Thyroid gland (tissue), 4 donors: ENCODE results near the gene MTAP. TPM values are rescaled to one million over a fixed set of nuclear protein-coding genes. Genes with fewer than 3 reads are reported as not detected.

ENCODE experiments used
- DNase-seq, 2 donors: peaks; one replicate each; pipeline ENCODE4 v3.0.0-alpha.2; 2019
- H3K27ac ChIP-seq, 3 donors: fragments of 200-600 bp; sonication (generic); 1 replicate in 2 of 3; 2 replicates in 1 of 3; pipeline ENCODE4 v1.5.1; 2016 to 2019; ENCODE audit warnings: mild to moderate bottlenecking in 1 of 3, moderate library complexity in 1 of 3
- H3K27me3 ChIP-seq: fragments of 200-600 bp; sonication (generic); one replicate; pipeline ENCODE4 v1.5.1; 2019
- H3K36me3 ChIP-seq, 2 donors: fragments of 200-600 bp; sonication (generic); one replicate each; pipeline ENCODE4 v1.5.1; 2016 to 2019
- H3K4me1 ChIP-seq, 2 donors: fragments of 200-600 bp; sonication (generic); one replicate each; pipeline ENCODE4 v1.5.1; 2017 to 2019
- H3K4me3 ChIP-seq, 3 donors: fragments of 200-600 bp; sonication (generic); replicated peaks in 1 of 3; 1 replicate in 2 of 3; 2 replicates in 1 of 3; pipeline ENCODE4 v1.5.1; 2016; ENCODE audit warnings: mild to moderate bottlenecking in 1 of 3
- H3K9me3 ChIP-seq: fragments of 200-600 bp; sonication (generic); one replicate; pipeline ENCODE4 v1.5.1; 2017
- POLR2A ChIP-seq, 2 donors: fragments of 450-650 bp; IDR thresholded peaks; one replicate each; pipeline ENCODE4 v1.6.1; 2017; ENCODE audit warnings: antibody characterized with exemption in 2 of 2, mild to moderate bottlenecking in 2 of 2, moderate library complexity in 1 of 2
- WGBS, 2 donors: methylation state at CpG; one replicate each; pipeline ENCODE4 v1.1.5; 2017; 5-methylcytosine and 5-hydroxymethylcytosine counted together
- intact Hi-C: fragments of 100-400 bp; cut with DNase I; formaldehyde crosslinking; loops from one replicate; pipeline ENCODE4 v1.15.1; 2023
- total RNA-seq, 4 donors: library from RNA; depleted of rRNA; stranded (reverse); fragments of >200 nt; gene quantifications; one replicate each; pipeline ENCODE4 v1.2.3, GENCODE V29; 2016
- TF ChIP-seq, protein P1 (sequence below), 6 experiments: fragments of 200-600 bp in 3 of 6; fragments of 450-650 bp in 3 of 6; sonication (generic) in 3 of 6; IDR thresholded peaks; one replicate each; pipeline ENCODE4 v1.5.1; 2016 to 2019; ENCODE audit warnings: antibody characterized with exemption in 6 of 6, mild to moderate bottlenecking in 2 of 6, inconsistent platforms in 1 of 6, moderate library complexity in 1 of 6

Gene MTAP
- total RNA-seq, 4 donors from 2014 or later, result 17.1 to 24.2 (median 19.1) TPM

GRCh38 chr9:21810388-21810787, 8.0 kb downstream of the MTAP start:
- no peak for TF ChIP-seq POLR2A (IDR thresholded peaks at IDR 0.05)
- TF ChIP-seq, protein P1, sequence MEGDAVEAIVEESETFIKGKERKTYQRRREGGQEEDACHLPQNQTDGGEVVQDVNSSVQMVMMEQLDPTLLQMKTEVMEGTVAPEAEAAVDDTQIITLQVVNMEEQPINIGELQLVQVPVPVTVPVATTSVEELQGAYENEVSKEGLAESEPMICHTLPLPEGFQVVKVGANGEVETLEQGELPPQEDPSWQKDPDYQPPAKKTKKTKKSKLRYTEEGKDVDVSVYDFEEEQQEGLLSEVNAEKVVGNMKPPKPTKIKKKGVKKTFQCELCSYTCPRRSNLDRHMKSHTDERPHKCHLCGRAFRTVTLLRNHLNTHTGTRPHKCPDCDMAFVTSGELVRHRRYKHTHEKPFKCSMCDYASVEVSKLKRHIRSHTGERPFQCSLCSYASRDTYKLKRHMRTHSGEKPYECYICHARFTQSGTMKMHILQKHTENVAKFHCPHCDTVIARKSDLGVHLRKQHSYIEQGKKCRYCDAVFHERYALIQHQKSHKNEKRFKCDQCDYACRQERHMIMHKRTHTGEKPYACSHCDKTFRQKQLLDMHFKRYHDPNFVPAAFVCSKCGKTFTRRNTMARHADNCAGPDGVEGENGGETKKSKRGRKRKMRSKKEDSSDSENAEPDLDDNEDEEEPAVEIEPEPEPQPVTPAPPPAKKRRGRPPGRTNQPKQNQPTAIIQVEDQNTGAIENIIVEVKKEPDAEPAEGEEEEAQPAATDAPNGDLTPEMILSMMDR (IDR thresholded peaks at IDR 0.05), result no peak
- H3K27ac ChIP-seq, result peak overlapping the region in 1 of 3 donors; percentile 5
- no peaks in the 10 kb centered on the region for H3K9me3 ChIP-seq
- WGBS, 2 donors, result 45 to 47% methylated on average over 2 of the region's 2 CpGs
- peaks cover 0 to 9% of the 10 kb centered on the region in 2 donors for H3K4me1 ChIP-seq
- H3K36me3 ChIP-seq, result no peaks in the 10 kb centered on the region
- intact Hi-C loops, result no loop called here
- H3K27me3 ChIP-seq, result no peaks in the 10 kb centered on the region
- no peak for DNase-seq
- H3K4me3 ChIP-seq, result no peak overlapping the region

- Histone ChIP-seq H3K36me3 (peaks cover 3% of the 10 kb centered on the region in 2 donors), H3K4me3 (no peak overlapping the region), H3K4me1 (peaks cover 0 to 9% of the 10 kb centered on the region in 2 donors), H3K27me3 (no peaks in the 10 kb centered on the region), H3K27ac (no peak overlapping the region), H3K9me3 (no peaks in the 10 kb centered on the region)
- DNase-seq, result no peak
- intact Hi-C loops, result no loop called here
- WGBS, 2 donors, result 84 to 93% methylated on average over 3 to 6 of the region's 6 CpGs
- TF ChIP-seq POLR2A (IDR thresholded peaks at IDR 0.05), result no peak
- TF ChIP-seq, protein P1 (IDR thresholded peaks at IDR 0.05), result no peak
Observed at GRCh38 chr9:21810881-21811280, 8.4 kb downstream of the MTAP start.

DNA sequence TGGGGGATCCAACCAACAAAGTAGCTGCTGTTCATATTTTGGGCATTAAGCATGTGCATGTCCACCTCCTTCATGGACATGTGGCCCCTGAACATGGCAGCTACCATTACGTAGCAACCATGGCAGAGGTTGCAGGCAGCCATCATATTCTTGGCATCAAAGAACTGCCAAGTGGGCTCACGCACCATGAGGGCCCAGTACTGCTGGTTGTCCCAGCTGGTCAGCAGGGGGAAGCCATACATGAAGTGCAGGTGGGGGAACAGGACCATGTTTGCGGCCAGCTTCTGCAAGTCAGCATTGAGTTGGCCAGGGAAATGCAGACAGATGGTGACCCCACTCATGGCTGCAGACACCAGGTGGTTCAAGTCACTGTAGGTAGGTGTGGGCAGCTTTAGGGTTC, 9.5 kb downstream of the MTAP start:
- H3K4me3 ChIP-seq, result no peak overlapping the region
- 80 to 100% methylated on average over 1 of the region's 3 CpGs for WGBS, 2 donors
- no peaks in the 10 kb centered on the region for H3K27me3 ChIP-seq
- H3K27ac ChIP-seq, result no peak overlapping the region
- DNase-seq, result no peak
- intact Hi-C loops, result no loop called here
- H3K4me1 ChIP-seq, result peaks cover 0 to 9% of the 10 kb centered on the region in 2 donors
- H3K9me3 ChIP-seq, result no peaks in the 10 kb centered on the region
- TF ChIP-seq POLR2A (IDR thresholded peaks at IDR 0.05), result no peak
- TF ChIP-seq, protein P1 (IDR thresholded peaks at IDR 0.05), result no peak
- H3K36me3 ChIP-seq, result peaks cover 6 to 9% of the 10 kb centered on the region in 2 donors

GRCh38 chr9:21812415-21812814, 10.0 kb downstream of the MTAP start:
- Histone ChIP-seq H3K27ac (no peak overlapping the region), H3K9me3 (no peaks in the 10 kb centered on the region), H3K4me1 (peaks cover 0 to 9% of the 10 kb centered on the region in 2 donors), H3K27me3 (no peaks in the 10 kb centered on the region), H3K36me3 (peaks cover 9 to 11% of the 10 kb centered on the region in 2 donors), H3K4me3 (no peak overlapping the region)
- 84 to 87% methylated on average over 2 of the region's 2 CpGs for WGBS, 2 donors
- TF ChIP-seq POLR2A (IDR thresholded peaks at IDR 0.05), result no peak
- TF ChIP-seq, protein P1 (IDR thresholded peaks at IDR 0.05), result no peak
- intact Hi-C loops, result no loop called here
- no peak for DNase-seq

DNA sequence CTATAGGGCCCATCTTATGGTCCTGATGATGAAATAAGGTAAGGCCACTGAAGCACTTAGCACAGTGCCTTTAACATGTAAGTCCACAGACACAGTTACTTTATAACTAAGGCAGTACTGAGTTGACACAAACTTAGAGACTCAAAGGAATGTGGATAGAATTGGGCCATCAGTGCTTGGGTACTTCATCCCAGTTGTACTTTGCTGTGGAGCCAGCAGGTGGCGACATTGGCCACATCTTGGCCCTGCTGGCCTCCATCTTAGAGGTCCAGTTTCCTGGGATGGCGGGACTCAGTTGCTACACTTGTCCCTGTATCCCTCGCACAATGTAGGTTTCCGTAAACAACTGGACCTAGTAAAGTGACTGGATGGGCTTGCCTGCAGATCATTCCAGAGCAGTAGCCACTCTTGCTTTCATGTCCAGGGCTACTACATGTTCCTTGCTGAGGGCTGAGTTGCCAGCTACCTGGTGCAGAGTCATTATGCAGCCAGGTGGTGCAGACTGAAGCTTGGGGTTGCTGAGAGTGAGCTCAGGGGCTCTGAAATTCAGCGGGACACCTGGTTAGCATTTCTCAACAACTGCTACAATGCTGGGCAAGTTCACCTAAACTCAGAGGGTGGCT, 10.6 kb downstream of the MTAP start:
- WGBS, 2 donors, result 59 to 61% methylated on average over 4 to 5 of the region's 5 CpGs
- H3K36me3 ChIP-seq, result peaks cover 12 to 17% of the 10 kb centered on the region in 2 donors
- TF ChIP-seq, protein P1 (IDR thresholded peaks at IDR 0.05), result peak; percentile 52 to 79 (median 65)
- no peak for TF ChIP-seq POLR2A (IDR thresholded peaks at IDR 0.05)
- DNase-seq, result peak; percentile 37 to 51
- H3K9me3 ChIP-seq, result no peaks in the 10 kb centered on the region
- intact Hi-C loops, result no loop called here
- peaks cover 0 to 9% of the 10 kb centered on the region in 2 donors for H3K4me1 ChIP-seq
- H3K4me3 ChIP-seq, result no peak overlapping the region
- no peaks in the 10 kb centered on the region for H3K27me3 ChIP-seq
- H3K27ac ChIP-seq, result peak overlapping the region in 1 of 3 donors; percentile 9
